Right cardiac atrium (tissue), 5 donors: Measurements from ENCODE around the gene IL24. TPM values are rescaled to one million over a fixed set of nuclear protein-coding genes. Genes with fewer than 3 reads are reported as not detected.

Source experiments
- ATAC-seq, 2 donors: fragments of 200-7000 bp; cut with Tn5 transposase; one replicate each; pipeline versions ENCODE4 v1.8.0 to v1.9.1; 2020; ENCODE audit warnings: moderate library complexity in 2 of 2, mild to moderate bottlenecking in 1 of 2
- DNase-seq, 3 donors: peaks; one replicate each; pipeline ENCODE4 v3.0.0-alpha.2; 2020
- H3K27ac ChIP-seq: one replicate; pipeline ENCODE4 v1.5.1; 2013; ENCODE audit warnings: mild to moderate bottlenecking, low read length, control low read depth, moderate library complexity
- H3K27me3 ChIP-seq: one replicate; pipeline ENCODE4 v1.6.1; 2013; ENCODE audit not compliant: control insufficient read depth, insufficient read depth
- H3K4me1 ChIP-seq: one replicate; pipeline ENCODE4 v1.6.1; 2013; ENCODE audit warnings: low read length; ENCODE audit not compliant: control insufficient read depth, insufficient read depth
- H3K4me3 ChIP-seq: one replicate; pipeline ENCODE4 v1.5.1; 2013; ENCODE audit warnings: low read length, control low read depth
- H3K9me3 ChIP-seq: one replicate; pipeline ENCODE4 v1.6.1; 2013; ENCODE audit warnings: low read length; ENCODE audit not compliant: control insufficient read depth
- WGBS: extraction: QIAGEN DNeasy Blood & Tissue Kit; methylation state at CpG from one replicate; pipeline ENCODE4 v1.1.7; 2013; 5-methylcytosine and 5-hydroxymethylcytosine counted together
- intact Hi-C, 4 donors: fragments of 100-400 bp; cut with DNase I; formaldehyde crosslinking; loops; one replicate each; pipeline versions ENCODE4 v1.11.0 to v1.14.0; 2022 to 2023
- polyA plus RNA-seq: library from polyadenylated mRNA; stranded (reverse); fragments of 200-250 nt; gene quantifications from one replicate; pipeline ENCODE4 v1.2.3, GENCODE V29; 2013
- total RNA-seq, 4 donors: library from RNA; stranded (reverse); fragmentation: NEBNext Ultra II Directional; extraction: Animal tissue kit (Norgen Biotek cat#: 25700); gene quantifications; one replicate each; pipeline ENCODE4 v1.2.1, GENCODE V29; 2021
- donor health status: healthy with polysubstance abuse.
- donor health status: DM: no; HTN: yes; CAD: no.
- donor health status: DM: no; HTN: no; CAD: no.
- donor health status: DM: no; HTN: yes; CAD: no; lungs with severe emphysema.
- donor health status: DM: yes; HTN: yes; CAD: no.

IL24 gene
- total and polyA plus RNA-seq, 5 donors: not detected

GRCh38 chr1:206863266-206863665, 34.0 kb upstream of the IL24 start:
- 78% methylated on average over 1 of the region's 1 CpG for WGBS
- H3K27ac ChIP-seq: no peak overlapping the region
- no peaks in the 10 kb centered on the region for H3K27me3 ChIP-seq
- ATAC-seq: no peak
- H3K4me3 ChIP-seq: no peak overlapping the region
- no peaks in the 10 kb centered on the region for H3K4me1 ChIP-seq
- no peak for DNase-seq
- intact Hi-C loops: loop anchor here in 1 of 4 donors (5.0 kb wide), 1 partner anchor 49 kb away; no protein-coding TSS in a partner anchor
- no peaks in the 10 kb centered on the region for H3K9me3 ChIP-seq

GRCh38 chr1:206864939-206865671, 32.1 kb upstream of the IL24 start, which contains the start of gene IL20:
Gene IL20 (plus strand): TSS chr1:206865623. CDS start chr1:206865853, 230 bp downstream.
- Histone ChIP-seq H3K9me3 (no peaks in the 10 kb centered on the region), H3K27ac (no peak within 1 kb of the TSS), H3K27me3 (no peaks in the 10 kb centered on the region), H3K4me1 (no peaks in the 10 kb centered on the region), H3K4me3 (no peak within 1 kb of the TSS)
- ATAC-seq: peak; percentile 56 to 66
- intact Hi-C loops: loop anchor here in 2 of 4 donors (5.0 kb wide), 2 partner anchors 42 to 47 kb away; no protein-coding TSS in a partner anchor
- WGBS: 54% methylated on average over 19 of the region's 19 CpGs
- peak; percentile 72 to 87 (median 86) for DNase-seq

GRCh38 chr1:206866062-206866461, 31.2 kb upstream of the IL24 start:
- no peak for DNase-seq
- intact Hi-C loops: loop anchor here in 1 of 4 donors (5.0 kb wide), 1 partner anchor 41 kb away; no protein-coding TSS in a partner anchor
- no peak for ATAC-seq
- no peaks in the 10 kb centered on the region for H3K4me1 ChIP-seq
- no peak overlapping the region for H3K4me3 ChIP-seq
- H3K27ac ChIP-seq: no peak overlapping the region
- 38% methylated on average over 2 of the region's 2 CpGs for WGBS
- H3K9me3 ChIP-seq: no peaks in the 10 kb centered on the region
- H3K27me3 ChIP-seq: no peaks in the 10 kb centered on the region

GRCh38 chr1:206867239-206867638, 30.0 kb upstream of the IL24 start:
- 95% methylated on average over 1 of the region's 1 CpG for WGBS
- Histone ChIP-seq H3K27me3 (no peaks in the 10 kb centered on the region), H3K27ac (no peak overlapping the region), H3K4me3 (no peak overlapping the region), H3K4me1 (no peaks in the 10 kb centered on the region), H3K9me3 (no peaks in the 10 kb centered on the region)
- intact Hi-C loops: loop anchor here in 1 of 4 donors (5.0 kb wide), 1 partner anchor 40 kb away; no protein-coding TSS in a partner anchor
- DNase-seq (no peak), ATAC-seq (no peak)

- Histone ChIP-seq H3K4me3 (no peak overlapping the region), H3K4me1 (no peaks in the 10 kb centered on the region), H3K27ac (no peak overlapping the region), H3K27me3 (no peaks in the 10 kb centered on the region), H3K9me3 (no peaks in the 10 kb centered on the region)
- DNase-seq (no peak), ATAC-seq (no peak)
- intact Hi-C loops: loop anchor here in 1 of 4 donors (5.0 kb wide), 1 partner anchor 40 kb away; no protein-coding TSS in a partner anchor
Observed at GRCh38 chr1:206867716-206868115, 29.5 kb upstream of the IL24 start.

GRCh38 chr1:206868264-206868663, 29.0 kb upstream of the IL24 start:
- WGBS: 63% methylated on average over 1 of the region's 1 CpG
- H3K4me3 ChIP-seq: no peak overlapping the region
- H3K27me3 ChIP-seq: no peaks in the 10 kb centered on the region
- H3K27ac ChIP-seq: no peak overlapping the region
- H3K9me3 ChIP-seq: no peaks in the 10 kb centered on the region
- DNase-seq (no peak), ATAC-seq (no peak)
- H3K4me1 ChIP-seq: no peaks in the 10 kb centered on the region
- intact Hi-C loops: loop anchor here in 1 of 4 donors (5.0 kb wide), 1 partner anchor 39 kb away; no protein-coding TSS in a partner anchor

GRCh38 chr1:206872139-206872538, 25.1 kb upstream of the IL24 start:
- DNase-seq (no peak), ATAC-seq (no peak)
- Histone ChIP-seq H3K4me3 (no peak overlapping the region), H3K4me1 (no peaks in the 10 kb centered on the region), H3K27ac (no peak overlapping the region), H3K9me3 (no peaks in the 10 kb centered on the region), H3K27me3 (no peaks in the 10 kb centered on the region)
- intact Hi-C loops: no loop called here
- 66% methylated on average over 3 of the region's 3 CpGs for WGBS

GRCh38 chr1:206873603-206874188, 23.5 kb upstream of the IL24 start:
- intact Hi-C loops: no loop called here
- H3K27ac ChIP-seq: no peak overlapping the region
- WGBS: 90% methylated on average over 3 of the region's 3 CpGs

GRCh38 chr1:206875752-206876377, 21.4 kb upstream of the IL24 start:
- Histone ChIP-seq H3K9me3 (no peaks in the 10 kb centered on the region), H3K4me1 (no peaks in the 10 kb centered on the region), H3K27me3 (no peaks in the 10 kb centered on the region), H3K4me3 (no peak overlapping the region), H3K27ac (no peak overlapping the region)
- whole genome bisulfite sequencing: 84% methylated on average over 3 of the region's 3 CpGs
- DNase-seq: no peak
- ATAC-seq: no peak
- intact Hi-C loops: no loop called here

More at GRCh38 chr1:206873603-206874188, 23.5 kb upstream of the IL24 start:
- no peak for DNase-seq
- Histone ChIP-seq H3K27me3 (no peaks in the 10 kb centered on the region), H3K9me3 (no peaks in the 10 kb centered on the region), H3K4me1 (no peaks in the 10 kb centered on the region), H3K4me3 (no peak overlapping the region)
- ATAC-seq: no peak

- H3K9me3 ChIP-seq: no peaks in the 10 kb centered on the region
- DNase-seq (no peak), ATAC-seq (no peak)
- H3K27me3 ChIP-seq: no peaks in the 10 kb centered on the region
- H3K4me3 ChIP-seq: no peak overlapping the region
- intact Hi-C loops: no loop called here
- H3K27ac ChIP-seq: no peak overlapping the region
- no peaks in the 10 kb centered on the region for H3K4me1 ChIP-seq
Observed at GRCh38 chr1:206878456-206878855, 18.8 kb upstream of the IL24 start.

GRCh38 chr1:206880314-206880713, 16.9 kb upstream of the IL24 start:
- H3K4me3 ChIP-seq: no peak overlapping the region
- DNase-seq (no peak), ATAC-seq (no peak)
- H3K27ac ChIP-seq: no peak overlapping the region
- no peaks in the 10 kb centered on the region for H3K27me3 ChIP-seq
- WGBS: 76% methylated on average over 3 of the region's 3 CpGs
- intact Hi-C loops: no loop called here
- H3K9me3 ChIP-seq: no peaks in the 10 kb centered on the region
- no peaks in the 10 kb centered on the region for H3K4me1 ChIP-seq
